Liver (tissue), 9 donors: ENCODE data around the gene SORCS2. TPM values are rescaled to one million over a fixed set of nuclear protein-coding genes. Genes with fewer than 3 reads are reported as not detected.

ENCODE experiments used
- DNase-seq: peaks from one replicate; pipeline ENCODE4 v3.0.0-alpha.2; 2017; ENCODE audit warnings: low spot score
- H3K27ac ChIP-seq, 2 donors: one replicate each; pipeline ENCODE4 v1.7.0; 2013; ENCODE audit warnings: inconsistent platforms in 2 of 2, low read length in 2 of 2, control low read depth in 1 of 2, low read depth in 1 of 2, mild to moderate bottlenecking in 1 of 2
- H3K27me3 ChIP-seq, 4 donors: one replicate each; pipeline versions ENCODE4 v1.6.1 to v1.7.0; 2013; ENCODE audit warnings: low read length in 3 of 4, inconsistent platforms in 1 of 4, mild to moderate bottlenecking in 1 of 4, moderate library complexity in 1 of 4; ENCODE audit not compliant: control insufficient read depth in 4 of 4, insufficient read depth in 4 of 4
- H3K36me3 ChIP-seq, 4 donors: one replicate each; pipeline versions ENCODE4 v1.6.1 to v1.7.0; 2013; ENCODE audit warnings: low read length in 3 of 4, mild to moderate bottlenecking in 3 of 4, low read depth in 1 of 4, moderate library complexity in 1 of 4; ENCODE audit not compliant: control insufficient read depth in 4 of 4, insufficient read depth in 3 of 4
- H3K4me1 ChIP-seq, 4 donors: one replicate each; pipeline versions ENCODE4 v1.6.1 to v1.7.0; 2013; ENCODE audit warnings: low read length in 3 of 4, mild to moderate bottlenecking in 3 of 4, moderate library complexity in 1 of 4; ENCODE audit not compliant: control insufficient read depth in 4 of 4, insufficient read depth in 4 of 4
- H3K4me3 ChIP-seq, 3 donors: one replicate each; pipeline versions ENCODE4 v1.6.1 to v1.7.0; 2013; ENCODE audit warnings: low read length in 3 of 3, control low read depth in 1 of 3, low read depth in 1 of 3, mild to moderate bottlenecking in 1 of 3
- H3K9ac ChIP-seq, 2 donors: one replicate each; pipeline ENCODE4 v1.7.0; 2013; ENCODE audit warnings: low read length in 2 of 2, mild to moderate bottlenecking in 2 of 2, moderate library complexity in 2 of 2, control low read depth in 1 of 2, low read depth in 1 of 2
- H3K9me3 ChIP-seq, 4 donors: one replicate each; pipeline versions ENCODE4 v1.6.1 to v1.7.0; 2013; ENCODE audit warnings: low read length in 3 of 4; ENCODE audit not compliant: control insufficient read depth in 4 of 4
- ATF3 ChIP-seq: IDR thresholded peaks from 2 replicates; pipeline ENCODE4 v1.6.1; 2016; ENCODE audit warnings: antibody characterized with exemption
- CTCF ChIP-seq: fragments of 150-350 bp; IDR thresholded peaks from 2 replicates; pipeline ENCODE4 v1.5.1; 2017; ENCODE audit warnings: improper control_type of control experiment, low read depth, low read length; ENCODE audit not compliant: missing input control
- EGR1 ChIP-seq, 2 donors: IDR thresholded peaks; 2 replicates each; pipeline ENCODE4 v1.6.1; 2016 to 2018; ENCODE audit warnings: antibody characterized with exemption in 2 of 2, low read depth in 2 of 2
- FOXA1 ChIP-seq: IDR thresholded peaks from 2 replicates; pipeline ENCODE4 v1.6.1; 2016; ENCODE audit warnings: antibody characterized with exemption
- FOXA2 ChIP-seq: IDR thresholded peaks from 2 replicates; pipeline ENCODE4 v1.6.1; 2016; ENCODE audit warnings: antibody characterized with exemption
- GABPA ChIP-seq, 2 donors: IDR thresholded peaks in 1 of 2; conservative IDR thresholded peaks in 1 of 2; 2 replicates each; pipeline ENCODE4 v1.6.1; 2016; ENCODE audit warnings: antibody characterized with exemption in 2 of 2, mild to moderate bottlenecking in 1 of 2, moderate library complexity in 1 of 2
- HNF4A ChIP-seq, 2 donors: conservative IDR thresholded peaks; 2 replicates each; pipeline ENCODE4 v1.6.1; 2016; ENCODE audit warnings: antibody characterized with exemption in 2 of 2, mild to moderate bottlenecking in 2 of 2
- HNF4G ChIP-seq: IDR thresholded peaks from 2 replicates; pipeline ENCODE4 v1.6.1; 2016; ENCODE audit warnings: antibody characterized with exemption
- JUND ChIP-seq, 2 donors: IDR thresholded peaks; 2 replicates each; pipeline ENCODE4 v1.6.1; 2016; ENCODE audit warnings: antibody characterized with exemption in 2 of 2
- MAX ChIP-seq: IDR thresholded peaks from 2 replicates; pipeline ENCODE4 v1.6.1; 2016; ENCODE audit warnings: antibody characterized with exemption
- NR2F2 ChIP-seq: IDR thresholded peaks from 2 replicates; pipeline ENCODE4 v1.6.1; 2016; ENCODE audit warnings: antibody characterized with exemption
- RAD21 ChIP-seq, 2 donors: IDR thresholded peaks; 2 replicates each; pipeline ENCODE4 v1.6.1; 2016; ENCODE audit warnings: antibody characterized with exemption in 2 of 2, mild to moderate bottlenecking in 2 of 2
- REST ChIP-seq: IDR thresholded peaks from 2 replicates; pipeline ENCODE4 v1.6.1; 2016; ENCODE audit warnings: antibody characterized with exemption, mild to moderate bottlenecking
- RXRA ChIP-seq, 2 donors: IDR thresholded peaks; 2 replicates each; pipeline ENCODE4 v1.6.1; 2017 to 2018; ENCODE audit warnings: antibody characterized with exemption in 2 of 2, mild to moderate bottlenecking in 1 of 2
- SP1 ChIP-seq: IDR thresholded peaks from 2 replicates; pipeline ENCODE4 v1.6.1; 2018; ENCODE audit warnings: antibody characterized with exemption, mild to moderate bottlenecking
- TAF1 ChIP-seq: conservative IDR thresholded peaks from 2 replicates; pipeline ENCODE4 v1.6.1; 2016; ENCODE audit warnings: antibody characterized with exemption, mild to moderate bottlenecking
- YY1 ChIP-seq: IDR thresholded peaks from 2 replicates; pipeline ENCODE4 v1.6.1; 2016; ENCODE audit warnings: antibody characterized with exemption, mild to moderate bottlenecking
- ZBTB33 ChIP-seq: IDR thresholded peaks from 2 replicates; pipeline ENCODE4 v1.6.1; 2016; ENCODE audit warnings: antibody characterized with exemption
- WGBS: extraction: QIAGEN DNeasy Blood & Tissue Kit; methylation state at CpG from one replicate; pipeline ENCODE4 v1.1.7; 2013; 5-methylcytosine and 5-hydroxymethylcytosine counted together
- polyA plus RNA-seq, 2 donors: library from polyadenylated mRNA; stranded (reverse) in 1 of 2; unstranded in 1 of 2; fragments of 200-250 nt in 1 of 2; fragments of >200 nt in 1 of 2; fragmentation: Nextera tagmentation in 1 of 2; extraction: Ambion mirVana in 1 of 2; gene quantifications; one replicate each; pipeline versions ENCODE4 v1.2.1 to v1.2.3, GENCODE V29; 2013 to 2015
- total RNA-seq, 2 donors: library from RNA; depleted of rRNA; stranded (reverse); fragments of >200 nt; gene quantifications; one replicate each; pipeline ENCODE4 v1.2.3, GENCODE V29; 2014
- donor health status: healthy.
- donor health status: healthy.
- donor health status: healthy.
- donor health status: healthy.
- donor health status: healthy.

Gene SORCS2
- total and polyA plus RNA-seq, 4 donors: 0.10 to 1.4 (median 0.92) TPM

- peaks cover 4 to 14% (median 8%) of the 10 kb centered on the region in 4 donors for H3K4me1 ChIP-seq
- H3K4me3 ChIP-seq: no peak overlapping the region
- WGBS: 95% methylated on average over 6 of the region's 6 CpGs
- no peak overlapping the region for H3K9ac ChIP-seq
- DNase-seq: no peak
- no peak overlapping the region for H3K27ac ChIP-seq
- no peaks in the 10 kb centered on the region for H3K27me3 ChIP-seq
- H3K9me3 ChIP-seq: no peaks in the 10 kb centered on the region
- H3K36me3 ChIP-seq: peaks cover 0 to 4% (median 0%) of the 10 kb centered on the region in 4 donors
- no peak for TF ChIP-seq EGR1 (IDR thresholded peaks at IDR 0.05; ENCODE audit: low read depth in 2 of 2)
- TF ChIP-seq HNF4A (conservative IDR thresholded peaks at IDR 0.05): no peak
- TF ChIP-seq JUND (IDR thresholded peaks at IDR 0.05): no peak
- TF ChIP-seq NR2F2: no peak
- no peak for TF ChIP-seq RXRA (IDR thresholded peaks at IDR 0.05)
- TF ChIP-seq YY1: no peak
- no peak for TF ChIP-seq GABPA (IDR thresholded peaks at IDR 0.05 in 1 of 2, conservative IDR thresholded peaks at IDR 0.05 in 1 of 2)
- TF ChIP-seq FOXA2: no peak
- TF ChIP-seq TAF1: no peak
- TF ChIP-seq MAX: no peak
- no peak for TF ChIP-seq SP1
- no peak for TF ChIP-seq REST
- no peak for TF ChIP-seq ATF3
- no peak for TF ChIP-seq RAD21 (IDR thresholded peaks at IDR 0.05)
- no peak for TF ChIP-seq ZBTB33
- no peak for TF ChIP-seq CTCF
- no peak for TF ChIP-seq FOXA1
- no peak for TF ChIP-seq HNF4G
Observed at GRCh38 chr4:7666744-7667143, 474.4 kb downstream of the SORCS2 start.
